Stomach (tissue), 9 donors: ENCODE results near the gene MDM2. TPM values are rescaled to one million over a fixed set of nuclear protein-coding genes. Genes with fewer than 3 reads are reported as not detected.

Experiments used
- DNase-seq, 2 donors: peaks; one replicate each; pipeline versions ENCODE4 v3.0.0 to v3.0.0-alpha.2; 2013 to 2019
- H3K27ac ChIP-seq, 5 donors: fragments of 200-600 bp in 4 of 5; sonication (generic) in 4 of 5; one replicate each; pipeline ENCODE4 v1.5.1; 2013 to 2019; ENCODE audit warnings: mild to moderate bottlenecking in 1 of 5, moderate library complexity in 1 of 5
- H3K27me3 ChIP-seq, 3 donors: fragments of 200-600 bp; sonication (generic); one replicate each; pipeline ENCODE4 v1.5.1; 2017 to 2019; ENCODE audit warnings: mixed run types in 1 of 3
- H3K36me3 ChIP-seq, 4 donors: fragments of 200-600 bp; sonication (generic); 1 replicate in 3 of 4; 2 replicates in 1 of 4; pipeline ENCODE4 v1.5.1; 2016 to 2019
- H3K4me1 ChIP-seq, 4 donors: fragments of 200-600 bp; sonication (generic); one replicate each; pipeline ENCODE4 v1.5.1; 2016 to 2019
- H3K4me3 ChIP-seq, 4 donors: fragments of 200-600 bp; sonication (generic) in 3 of 4; one replicate each; pipeline ENCODE4 v1.5.1; 2016 to 2019; ENCODE audit warnings: mild to moderate bottlenecking in 1 of 4
- H3K9me3 ChIP-seq, 4 donors: fragments of 200-600 bp; sonication (generic); one replicate each; pipeline ENCODE4 v1.5.1; 2016 to 2019
- EP300 ChIP-seq: sonication (generic); formaldehyde crosslinking; IDR thresholded peaks from one replicate; pipeline ENCODE4 v1.6.1; 2017; ENCODE audit warnings: antibody characterized with exemption
- POLR2A ChIP-seq, 4 donors: fragments of 450-650 bp; IDR thresholded peaks; one replicate each; pipeline ENCODE4 v1.6.1; 2016; ENCODE audit warnings: antibody characterized with exemption in 4 of 4, control low read depth in 2 of 4, mild to moderate bottlenecking in 1 of 4, moderate library complexity in 1 of 4
- POLR2AphosphoS5 ChIP-seq, 3 donors: sonication (generic); formaldehyde crosslinking; IDR thresholded peaks; one replicate each; pipeline ENCODE4 v1.6.1; 2016; ENCODE audit warnings: antibody characterized with exemption in 3 of 3
- WGBS, 5 donors: extraction: QIAGEN DNeasy Blood & Tissue Kit in 3 of 5; methylation state at CpG; one replicate each; pipeline versions ENCODE4 v1.1.5 to v1.1.7; 2013 to 2018; 5-methylcytosine and 5-hydroxymethylcytosine counted together
- intact Hi-C: fragments of 100-400 bp; cut with DNase I; formaldehyde crosslinking; loops from one replicate; pipeline ENCODE4 v1.15.1; 2023; ENCODE audit warnings: low total_unique reads
- polyA plus RNA-seq, 3 donors: library from polyadenylated mRNA; stranded (reverse); fragments of 200-250 nt; gene quantifications; one replicate each; pipeline ENCODE4 v1.2.3, GENCODE V29; 2013
- total RNA-seq, 5 donors: library from RNA; depleted of rRNA; stranded (reverse); fragments of >200 nt; gene quantifications; one replicate each; pipeline versions ENCODE4 v1.1.0 to v1.2.3, GENCODE V29; 2014 to 2016
- TF ChIP-seq, protein P1 (sequence below), 7 experiments: fragments of 450-650 bp in 4 of 7; fragments of 200-600 bp in 3 of 7; sonication (generic) in 3 of 7; IDR thresholded peaks; one replicate each; pipeline ENCODE4 v1.5.1; 2016 to 2019; ENCODE audit warnings: antibody characterized with exemption in 7 of 7, control low read depth in 2 of 7, mild to moderate bottlenecking in 1 of 7
- donor health status: healthy with polysubstance abuse.
- donor health status: Bipolar disorder and iron deficiency.
- donor health status: healthy.

MDM2 gene
- total and polyA plus RNA-seq, 8 donors = 16.8 to 151 (median 62.1) TPM

DNA sequence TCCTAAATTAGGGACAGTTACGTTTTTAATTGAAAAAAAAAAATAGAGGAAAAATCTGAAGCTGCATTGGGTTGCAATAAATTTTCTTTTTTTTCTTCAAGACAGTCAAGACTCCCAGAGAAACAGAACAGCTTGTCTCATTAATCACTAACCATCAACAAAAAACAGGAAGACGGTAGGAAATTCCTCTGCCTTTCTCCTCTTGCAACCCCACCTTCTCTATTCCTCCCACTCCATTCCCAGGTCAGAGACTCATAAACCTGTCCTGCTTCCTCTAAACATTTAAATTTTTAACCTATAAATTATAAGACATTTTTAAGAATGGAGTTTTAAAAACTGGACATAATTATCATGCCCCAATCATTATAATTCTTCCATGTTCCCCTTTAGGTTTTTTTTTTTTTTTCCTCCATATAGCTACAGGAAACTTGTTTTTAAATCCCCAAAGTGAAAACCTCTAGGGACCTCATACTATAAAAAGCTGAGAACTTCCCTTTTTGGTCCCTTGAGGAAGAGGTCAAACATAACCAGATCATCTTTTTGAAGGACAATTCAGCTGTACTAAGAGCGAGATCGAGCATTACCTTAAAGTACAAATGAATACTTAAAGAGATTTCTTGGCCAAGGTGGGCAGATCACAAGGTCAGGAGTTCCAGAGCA is 89.0 kb downstream of the MDM2 start:
- H3K4me1 ChIP-seq = peaks cover 3 to 12% (median 7%) of the 10 kb centered on the region in 4 donors
- TF ChIP-seq EP300 (no peak), POLR2AphosphoS5 (IDR thresholded peaks at IDR 0.05) (no peak)
- no peak overlapping the region for H3K4me3 ChIP-seq
- H3K27me3 ChIP-seq = no peaks in the 10 kb centered on the region
- peaks cover 0 to 9% (median 0%) of the 10 kb centered on the region in 4 donors for H3K36me3 ChIP-seq
- no peak overlapping the region for H3K27ac ChIP-seq
- intact Hi-C loops = no loop called here
- no peak for DNase-seq
- WGBS, 5 donors = 62 to 87% (median 78%) methylated on average over 4 of the region's 4 CpGs
- no peaks in the 10 kb centered on the region for H3K9me3 ChIP-seq

DNA sequence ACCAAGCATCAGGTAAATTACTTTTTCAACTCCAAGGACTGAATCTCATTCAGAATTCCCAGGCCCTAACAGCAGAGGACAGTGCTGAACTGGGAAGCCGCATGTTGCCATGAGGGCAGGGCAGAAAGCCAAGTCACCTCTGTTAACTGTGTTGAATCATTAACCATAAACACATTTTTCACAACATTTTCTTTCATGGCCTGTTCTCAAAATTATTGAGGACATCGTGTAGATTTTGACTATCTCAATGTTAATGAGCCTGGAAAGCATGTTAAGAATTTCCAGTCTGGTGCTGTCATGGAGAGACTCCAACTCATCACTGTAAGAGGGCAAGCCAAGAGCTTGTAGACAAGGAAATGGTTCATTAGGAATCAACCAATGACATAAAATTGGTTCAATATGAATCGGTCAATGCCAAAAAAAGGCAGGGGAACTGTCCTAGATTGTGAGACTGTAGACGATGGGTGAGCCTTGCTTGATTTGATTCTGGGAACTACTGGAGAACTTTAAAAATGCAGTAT is 91.3 kb downstream of the MDM2 start:
- Histone ChIP-seq H3K27ac (peak overlapping the region in 1 of 5 donors; percentile 17), H3K9me3 (no peaks in the 10 kb centered on the region), H3K36me3 (peaks cover 0 to 9% (median 0%) of the 10 kb centered on the region in 4 donors), H3K4me3 (no peak overlapping the region), H3K27me3 (no peaks in the 10 kb centered on the region), H3K4me1 (peaks cover 7 to 24% (median 19%) of the 10 kb centered on the region in 4 donors)
- TF ChIP-seq POLR2AphosphoS5 (IDR thresholded peaks at IDR 0.05) = peak in 1 of 3 donors; percentile 13
- TF ChIP-seq POLR2A (IDR thresholded peaks at IDR 0.05) = no peak
- TF ChIP-seq, protein P1, sequence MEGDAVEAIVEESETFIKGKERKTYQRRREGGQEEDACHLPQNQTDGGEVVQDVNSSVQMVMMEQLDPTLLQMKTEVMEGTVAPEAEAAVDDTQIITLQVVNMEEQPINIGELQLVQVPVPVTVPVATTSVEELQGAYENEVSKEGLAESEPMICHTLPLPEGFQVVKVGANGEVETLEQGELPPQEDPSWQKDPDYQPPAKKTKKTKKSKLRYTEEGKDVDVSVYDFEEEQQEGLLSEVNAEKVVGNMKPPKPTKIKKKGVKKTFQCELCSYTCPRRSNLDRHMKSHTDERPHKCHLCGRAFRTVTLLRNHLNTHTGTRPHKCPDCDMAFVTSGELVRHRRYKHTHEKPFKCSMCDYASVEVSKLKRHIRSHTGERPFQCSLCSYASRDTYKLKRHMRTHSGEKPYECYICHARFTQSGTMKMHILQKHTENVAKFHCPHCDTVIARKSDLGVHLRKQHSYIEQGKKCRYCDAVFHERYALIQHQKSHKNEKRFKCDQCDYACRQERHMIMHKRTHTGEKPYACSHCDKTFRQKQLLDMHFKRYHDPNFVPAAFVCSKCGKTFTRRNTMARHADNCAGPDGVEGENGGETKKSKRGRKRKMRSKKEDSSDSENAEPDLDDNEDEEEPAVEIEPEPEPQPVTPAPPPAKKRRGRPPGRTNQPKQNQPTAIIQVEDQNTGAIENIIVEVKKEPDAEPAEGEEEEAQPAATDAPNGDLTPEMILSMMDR (IDR thresholded peaks at IDR 0.05) = peak in 3 of 7 experiments; percentile 23 to 59 (median 35)
- 25 to 50% (median 42%) methylated on average over 4 of the region's 4 CpGs for WGBS, 5 donors
- DNase-seq = peak; percentile 72 to 76
- intact Hi-C loops = no loop called here

DNA sequence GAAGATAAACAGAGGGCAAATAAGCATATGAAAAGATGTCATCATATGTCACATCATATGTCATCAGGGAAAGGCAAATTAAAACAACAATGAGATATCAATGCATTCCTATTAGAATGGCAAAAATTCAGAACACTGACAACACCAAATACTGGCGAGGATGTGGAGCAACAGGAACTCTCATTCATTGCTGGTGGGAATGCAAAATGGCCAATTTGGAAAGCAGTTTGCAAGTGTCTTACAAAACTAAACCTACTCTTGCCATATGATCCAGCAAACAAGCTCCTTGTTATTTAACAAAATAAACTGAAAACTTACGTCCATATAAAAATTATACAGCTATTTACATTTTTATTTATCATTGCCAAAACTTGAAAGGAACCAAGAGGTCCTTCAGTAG is 92.3 kb downstream of the MDM2 start:
- H3K4me1 ChIP-seq = peaks cover 10 to 24% (median 19%) of the 10 kb centered on the region in 4 donors
- H3K9me3 ChIP-seq = no peaks in the 10 kb centered on the region
- no peaks in the 10 kb centered on the region for H3K27me3 ChIP-seq
- intact Hi-C loops = no loop called here
- no peak for TF ChIP-seq POLR2A (IDR thresholded peaks at IDR 0.05)
- TF ChIP-seq POLR2AphosphoS5 (IDR thresholded peaks at IDR 0.05) = no peak
- TF ChIP-seq, protein P1 (IDR thresholded peaks at IDR 0.05) = no peak
- no peak for TF ChIP-seq EP300
- H3K27ac ChIP-seq = no peak overlapping the region
- WGBS, 5 donors = 47 to 68% (median 49%) methylated on average over 2 of the region's 2 CpGs
- H3K36me3 ChIP-seq = peaks cover 0 to 9% (median 0%) of the 10 kb centered on the region in 4 donors
- H3K4me3 ChIP-seq = no peak overlapping the region
- DNase-seq = no peak

Other genes starting within 250 kb of the MDM2 start
- gene RAP1B, start 197.3 kb upstream of the MDM2 start, total RNA-seq = 100 to 1,000 TPM in 2 of 5 donors, 10 to 100 TPM in 3; 79.5 to 315 (median 99.4) TPM
- gene RAP1B, start 197.3 kb upstream of the MDM2 start, polyA plus RNA-seq = 100 to 1,000 TPM in 2 of 3 donors, 10 to 100 TPM in 1; 56.3 to 140 (median 105) TPM
- 10 to 100 TPM in 4 of 5 donors, 1 to 10 TPM in 1; 9.3 to 99.1 (median 28.1) TPM for gene NUP107, start 121.2 kb upstream of the MDM2 start, total RNA-seq
- gene NUP107, start 121.2 kb upstream of the MDM2 start, polyA plus RNA-seq = 10 to 100 TPM in 1 of 3 donors, 1 to 10 TPM in 2; 5.7 to 13.6 (median 5.8) TPM
- gene SLC35E3, start 62.0 kb upstream of the MDM2 start, total RNA-seq = 1 to 10 TPM in 3 of 5 donors, under 1 TPM in 2; under 0.01 to 5.9 (median 1.2) TPM
- 1 to 10 TPM; 2.1 to 5.0 (median 2.6) TPM for gene SLC35E3, start 62.0 kb upstream of the MDM2 start, polyA plus RNA-seq
- 100 to 1,000 TPM in 1 of 5 donors, 10 to 100 TPM in 4; 24.0 to 103 (median 73.6) TPM for gene CPM, start 125.0 kb downstream of the MDM2 start, total RNA-seq
- gene CPM, start 125.0 kb downstream of the MDM2 start, polyA plus RNA-seq = 10 to 100 TPM in 2 of 3 donors, 1 to 10 TPM in 1; 5.7 to 16.6 (median 13.9) TPM